Keratinocyte (primary cell): ENCODE data around the gene MAST1.

Experiments used
- CTCF ChIP-seq, 3 experiments: IDR thresholded peaks in 1 of 3; conservative IDR thresholded peaks in 1 of 3; optimal IDR thresholded peaks in 1 of 3; 2 replicates in 2 of 3; 3 replicates in 1 of 3; pipeline versions ENCODE3 to v1.5.1; 2011; ENCODE audit warnings: low read length in 3 of 3, mild to moderate bottlenecking in 3 of 3, moderate library complexity in 2 of 3, control low read depth in 1 of 3, inconsistent platforms in 1 of 3; ENCODE audit not compliant: insufficient read depth in 2 of 3; ENCODE audit errors: extremely low read depth in 1 of 3
- EZH2 ChIP-seq: IDR thresholded peaks from one replicate; pipeline ENCODE4 v1.6.1; 2012; ENCODE audit warnings: inconsistent platforms, mild to moderate bottlenecking, low read length, moderate library complexity

DNA sequence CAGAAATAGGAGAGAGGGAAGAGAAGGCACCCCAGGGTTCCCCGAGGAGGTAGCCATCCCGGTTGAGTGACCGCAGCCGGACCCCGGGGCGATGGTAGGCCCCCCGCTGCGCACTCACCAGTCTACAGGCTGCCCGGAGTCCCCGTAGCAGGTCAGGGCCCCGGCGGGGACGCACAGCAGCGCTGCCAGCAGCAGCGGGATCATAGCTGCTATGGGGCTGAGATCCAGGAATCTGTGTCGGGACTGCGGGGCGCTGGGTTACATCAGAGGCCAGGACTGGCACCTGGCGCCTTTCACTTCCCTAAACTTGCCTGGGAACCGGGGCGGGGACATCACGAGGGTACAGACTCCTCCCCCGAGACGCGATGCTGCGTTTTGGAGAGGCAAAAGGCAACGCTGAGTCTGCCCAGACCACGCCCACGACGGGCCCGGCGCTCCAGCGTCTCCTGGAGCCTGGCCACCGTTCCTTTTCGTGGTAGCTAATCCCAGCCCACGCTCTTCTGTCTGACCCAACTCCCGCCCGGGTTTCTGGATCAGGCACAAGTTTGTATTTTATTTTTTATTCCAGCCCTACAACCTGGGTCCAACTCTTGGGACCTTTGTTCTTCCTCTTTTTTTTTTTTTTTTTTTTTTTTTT lies 43.0 kb downstream of the MAST1 start, which contains the start of gene DNASE2:
- no peak for TF ChIP-seq CTCF (optimal IDR thresholded peaks at IDR 0.05 in 1 of 3, IDR thresholded peaks at IDR 0.05 in 1 of 3, conservative IDR thresholded peaks at IDR 0.05 in 1 of 3; ENCODE audit: extremely low read depth in 1 of 3, insufficient read depth in 2 of 3, low read length in 3 of 3)
- TF ChIP-seq EZH2, result no peak
